ENCODE data around the gene CCL2. TPM values are rescaled to one million over a fixed set of nuclear protein-coding genes. Genes with fewer than 3 reads are reported as not detected.

Gene CCL2
- total RNA-seq, 1 donor from 2014 or later, result 7.0 TPM

DNA sequence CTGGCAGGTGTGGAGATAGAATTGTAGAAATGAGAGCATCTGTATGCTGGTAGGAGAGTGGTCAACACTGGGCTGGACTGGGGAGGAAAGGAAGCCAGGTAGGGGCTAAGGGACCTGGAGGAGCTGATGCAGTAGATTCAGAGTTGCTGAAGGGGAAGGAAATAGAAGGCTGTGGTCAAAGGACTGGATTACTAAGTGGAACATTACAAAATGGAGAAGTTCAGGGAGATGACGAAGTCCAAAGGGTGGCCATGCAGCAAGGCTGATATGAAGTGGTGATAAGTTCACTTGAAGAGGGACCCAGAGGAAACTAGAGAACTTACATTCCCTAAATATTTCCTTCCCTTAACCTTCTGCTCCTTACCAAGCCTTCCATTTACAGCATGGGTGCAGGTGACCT lies 8.6 kb upstream of the CCL2 start:
- H3K4me3 Mint-ChIP-seq, result no peak overlapping the region
- Histone ChIP-seq H3K79me2 (ENCODE audit: low read depth) (no peaks in the 10 kb centered on the region), H3K9me3 (ENCODE audit: low read depth) (no peaks in the 10 kb centered on the region), H3F3A (ENCODE audit: low read depth) (no peaks in the 10 kb centered on the region), H3K36me3 (no peaks in the 10 kb centered on the region), H3K27ac (no peak overlapping the region), H3K4me3 (no peak overlapping the region), H3K9ac (no peak overlapping the region), H3K4me1 (no peaks in the 10 kb centered on the region), H4K20me1 (ENCODE audit: low read depth) (no peaks in the 10 kb centered on the region), H3K27me3 (no peaks in the 10 kb centered on the region), H2AFZ (replicated peaks) (no peak overlapping the region), H3K4me2 (no peak overlapping the region)
- peak overlapping the region; percentile 28 for H3K27ac Mint-ChIP-seq
- no peaks in the 10 kb centered on the region for H3K9me3 Mint-ChIP-seq
- H3K36me3 Mint-ChIP-seq, result no peaks in the 10 kb centered on the region
- no peak for DNase-seq (ENCODE audit: low spot score)
- peaks cover 18% of the 10 kb centered on the region for H3K4me1 Mint-ChIP-seq
- H3K27me3 Mint-ChIP-seq (ENCODE audit: insufficient read depth, low read depth), result peaks cover 4% of the 10 kb centered on the region
- TF ChIP-seq EZH2phosphoT487 (IDR thresholded peaks at IDR 0.05) (no peak), EZH2 (IDR thresholded peaks at IDR 0.05) (no peak)
- TF ChIP-seq, protein P1, sequence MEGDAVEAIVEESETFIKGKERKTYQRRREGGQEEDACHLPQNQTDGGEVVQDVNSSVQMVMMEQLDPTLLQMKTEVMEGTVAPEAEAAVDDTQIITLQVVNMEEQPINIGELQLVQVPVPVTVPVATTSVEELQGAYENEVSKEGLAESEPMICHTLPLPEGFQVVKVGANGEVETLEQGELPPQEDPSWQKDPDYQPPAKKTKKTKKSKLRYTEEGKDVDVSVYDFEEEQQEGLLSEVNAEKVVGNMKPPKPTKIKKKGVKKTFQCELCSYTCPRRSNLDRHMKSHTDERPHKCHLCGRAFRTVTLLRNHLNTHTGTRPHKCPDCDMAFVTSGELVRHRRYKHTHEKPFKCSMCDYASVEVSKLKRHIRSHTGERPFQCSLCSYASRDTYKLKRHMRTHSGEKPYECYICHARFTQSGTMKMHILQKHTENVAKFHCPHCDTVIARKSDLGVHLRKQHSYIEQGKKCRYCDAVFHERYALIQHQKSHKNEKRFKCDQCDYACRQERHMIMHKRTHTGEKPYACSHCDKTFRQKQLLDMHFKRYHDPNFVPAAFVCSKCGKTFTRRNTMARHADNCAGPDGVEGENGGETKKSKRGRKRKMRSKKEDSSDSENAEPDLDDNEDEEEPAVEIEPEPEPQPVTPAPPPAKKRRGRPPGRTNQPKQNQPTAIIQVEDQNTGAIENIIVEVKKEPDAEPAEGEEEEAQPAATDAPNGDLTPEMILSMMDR (IDR thresholded peaks at IDR 0.05), result no peak

DNA sequence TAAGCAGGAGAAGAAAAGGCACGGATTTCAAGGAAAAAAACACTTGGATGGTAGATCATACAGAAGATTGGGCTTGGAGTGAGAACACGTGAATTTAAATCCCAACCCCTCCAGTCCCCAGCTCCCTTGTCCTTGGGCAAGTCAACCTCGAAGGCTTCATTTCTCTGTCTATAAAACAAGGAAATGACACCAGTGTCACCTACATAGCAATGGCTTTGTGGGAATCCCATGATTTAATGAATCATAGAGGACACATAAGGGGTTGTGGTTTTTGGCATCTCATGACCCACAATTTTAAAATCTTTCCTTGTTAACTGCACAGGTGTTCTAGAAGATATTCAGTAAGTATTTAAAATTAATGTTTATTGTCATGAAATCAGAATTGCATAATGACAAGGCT lies 8.2 kb upstream of the CCL2 start:
- TF ChIP-seq EZH2 (IDR thresholded peaks at IDR 0.05), result no peak
- Mint-ChIP-seq H3K9me3 (no peaks in the 10 kb centered on the region), H3K4me3 (no peak overlapping the region), H3K4me1 (peaks cover 18% of the 10 kb centered on the region), H3K27me3 (ENCODE audit: insufficient read depth, low read depth) (peaks cover 4% of the 10 kb centered on the region), H3K36me3 (no peaks in the 10 kb centered on the region), H3K27ac (no peak overlapping the region)
- Histone ChIP-seq H3K27ac (no peak overlapping the region), H2AFZ (replicated peaks) (no peak overlapping the region), H4K20me1 (ENCODE audit: low read depth) (no peaks in the 10 kb centered on the region), H3K36me3 (no peaks in the 10 kb centered on the region), H3K4me1 (no peaks in the 10 kb centered on the region), H3K9me3 (ENCODE audit: low read depth) (no peaks in the 10 kb centered on the region), H3K4me3 (no peak overlapping the region), H3K79me2 (ENCODE audit: low read depth) (no peaks in the 10 kb centered on the region), H3K4me2 (no peak overlapping the region), H3K27me3 (no peaks in the 10 kb centered on the region), H3F3A (ENCODE audit: low read depth) (no peaks in the 10 kb centered on the region), H3K9ac (no peak overlapping the region)
- no peak for DNase-seq (ENCODE audit: low spot score)

DNA sequence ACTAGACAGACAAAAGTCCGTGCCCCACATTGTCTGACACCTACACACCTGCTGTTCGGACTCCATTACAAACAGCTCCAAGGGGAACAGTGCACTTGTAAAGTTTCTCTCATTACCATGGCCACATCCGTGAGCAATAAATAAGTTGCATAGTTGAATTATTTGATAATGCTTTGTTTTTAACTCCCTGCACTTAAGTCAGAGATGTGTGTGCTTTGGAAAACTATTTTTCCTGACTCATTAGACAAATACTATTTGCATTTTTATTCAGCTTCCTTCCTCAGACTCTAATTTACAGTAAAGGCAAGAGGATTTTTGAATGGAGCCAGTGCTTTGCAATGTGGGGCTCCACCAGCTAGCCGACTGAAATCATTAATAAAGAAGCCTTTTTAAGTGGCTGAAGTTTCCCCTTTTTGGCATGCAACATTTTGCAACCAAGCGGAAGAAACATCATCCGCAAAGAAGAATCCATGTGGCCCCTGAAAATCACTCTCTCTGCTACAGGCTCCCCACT lies 6.5 kb upstream of the CCL2 start:
- no peak overlapping the region for H3K27ac Mint-ChIP-seq
- H3K4me2 ChIP-seq, result no peak overlapping the region

DNA sequence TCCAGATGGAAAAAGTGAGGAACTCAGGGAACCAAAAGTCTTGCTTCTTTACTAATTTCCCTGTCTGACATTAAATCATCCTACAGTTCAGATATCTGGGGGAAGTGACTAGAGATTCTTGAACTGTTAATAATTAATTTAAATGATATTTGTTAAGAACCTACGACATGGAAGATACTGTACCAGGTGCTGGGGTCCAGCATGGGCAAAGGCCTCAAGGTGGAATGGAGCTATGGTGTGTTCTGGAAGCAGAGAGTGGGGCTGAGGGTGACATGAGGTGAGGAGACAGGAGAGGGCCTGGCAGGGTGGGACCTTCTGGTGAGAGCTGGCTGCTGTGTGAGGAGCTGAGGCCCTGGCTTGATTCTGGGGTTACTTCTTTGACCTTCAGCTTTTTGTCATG lies 6.0 kb upstream of the CCL2 start:
- no peak for DNase-seq (ENCODE audit: low spot score)
- TF ChIP-seq EZH2phosphoT487 (IDR thresholded peaks at IDR 0.05), result no peak
- H3F3A ChIP-seq (ENCODE audit: low read depth), result no peaks in the 10 kb centered on the region
- H3K27me3 ChIP-seq, result no peaks in the 10 kb centered on the region
- Mint-ChIP-seq H3K27me3 (ENCODE audit: insufficient read depth, low read depth) (peaks cover 4% of the 10 kb centered on the region), H3K36me3 (no peaks in the 10 kb centered on the region), H3K4me1 (peaks cover 24% of the 10 kb centered on the region), H3K27ac (no peak overlapping the region), H3K4me3 (no peak overlapping the region), H3K9me3 (no peaks in the 10 kb centered on the region)
- H2AFZ ChIP-seq (replicated peaks), result no peak overlapping the region
- H3K9me3 ChIP-seq (ENCODE audit: low read depth), result no peaks in the 10 kb centered on the region
- H3K9ac ChIP-seq, result no peak overlapping the region
- H3K4me3 ChIP-seq, result no peak overlapping the region
- no peaks in the 10 kb centered on the region for H3K79me2 ChIP-seq (ENCODE audit: low read depth)
- no peak overlapping the region for H3K27ac ChIP-seq
- no peaks in the 10 kb centered on the region for H4K20me1 ChIP-seq (ENCODE audit: low read depth)
- no peak overlapping the region for H3K4me2 ChIP-seq
- no peaks in the 10 kb centered on the region for H3K36me3 ChIP-seq
- no peaks in the 10 kb centered on the region for H3K4me1 ChIP-seq

More for the DNA sequence above, 6.5 kb upstream of the CCL2 start:
- peaks cover 23% of the 10 kb centered on the region for H3K4me1 Mint-ChIP-seq
- peaks cover 4% of the 10 kb centered on the region for H3K27me3 Mint-ChIP-seq (ENCODE audit: insufficient read depth, low read depth)
- H3K9me3 ChIP-seq (ENCODE audit: low read depth), result no peaks in the 10 kb centered on the region
- no peak overlapping the region for H3K4me3 ChIP-seq
- H3K9ac ChIP-seq, result no peak overlapping the region
- H3K27ac ChIP-seq, result no peak overlapping the region
- no peak overlapping the region for H2AFZ ChIP-seq (replicated peaks)
- H3K36me3 Mint-ChIP-seq, result no peaks in the 10 kb centered on the region
- DNase-seq (ENCODE audit: low spot score), result no peak
- H3K79me2 ChIP-seq (ENCODE audit: low read depth), result no peaks in the 10 kb centered on the region
- H3K4me3 Mint-ChIP-seq, result no peak overlapping the region
- H3F3A ChIP-seq (ENCODE audit: low read depth), result no peaks in the 10 kb centered on the region
- H3K27me3 ChIP-seq, result no peaks in the 10 kb centered on the region
- H3K36me3 ChIP-seq, result no peaks in the 10 kb centered on the region
- no peaks in the 10 kb centered on the region for H4K20me1 ChIP-seq (ENCODE audit: low read depth)
- TF ChIP-seq EZH2phosphoT487 (IDR thresholded peaks at IDR 0.05), result no peak
- no peaks in the 10 kb centered on the region for H3K4me1 ChIP-seq
- H3K9me3 Mint-ChIP-seq, result no peaks in the 10 kb centered on the region

DNA sequence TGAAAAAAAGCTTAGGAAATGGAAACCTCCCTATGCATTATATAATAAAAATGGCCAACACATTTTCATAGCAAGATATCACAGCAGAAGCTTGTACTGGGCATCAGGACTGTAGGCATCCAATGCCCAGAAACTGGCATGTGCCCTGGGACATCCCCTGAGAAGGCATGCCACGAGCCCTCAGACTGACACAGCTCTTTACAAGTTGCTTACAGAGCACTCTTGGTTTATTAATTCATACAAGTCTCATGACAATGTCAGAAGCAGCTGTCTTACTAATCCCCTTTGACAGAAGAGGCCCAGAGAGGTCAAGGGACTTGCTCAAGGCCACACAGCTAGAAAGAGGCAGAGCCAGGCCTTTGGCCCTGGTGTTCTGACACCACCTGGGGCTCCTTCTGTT lies 5.6 kb upstream of the CCL2 start:
- H3K79me2 ChIP-seq (ENCODE audit: low read depth), result no peaks in the 10 kb centered on the region
- no peaks in the 10 kb centered on the region for H3K36me3 ChIP-seq
- no peak for DNase-seq (ENCODE audit: low spot score)
- Mint-ChIP-seq H3K4me3 (no peak overlapping the region), H3K27ac (no peak overlapping the region), H3K4me1 (peaks cover 28% of the 10 kb centered on the region), H3K36me3 (no peaks in the 10 kb centered on the region), H3K27me3 (ENCODE audit: insufficient read depth, low read depth) (peaks cover 4% of the 10 kb centered on the region), H3K9me3 (no peaks in the 10 kb centered on the region)
- no peak overlapping the region for H2AFZ ChIP-seq (replicated peaks)
- TF ChIP-seq EZH2phosphoT487 (IDR thresholded peaks at IDR 0.05) (no peak), EZH2 (IDR thresholded peaks at IDR 0.05) (no peak)
- TF ChIP-seq, protein P1 (IDR thresholded peaks at IDR 0.05), result no peak
- no peak overlapping the region for H3K27ac ChIP-seq
- H3K4me2 ChIP-seq, result no peak overlapping the region
- peaks cover 2% of the 10 kb centered on the region for H3K4me1 ChIP-seq
- no peaks in the 10 kb centered on the region for H4K20me1 ChIP-seq (ENCODE audit: low read depth)
- peaks cover 4% of the 10 kb centered on the region for H3F3A ChIP-seq (ENCODE audit: low read depth)
- H3K4me3 ChIP-seq, result no peak overlapping the region
- H3K9me3 ChIP-seq (ENCODE audit: low read depth), result no peaks in the 10 kb centered on the region
- no peaks in the 10 kb centered on the region for H3K27me3 ChIP-seq
- no peak overlapping the region for H3K9ac ChIP-seq

All from neural progenitor cell (in vitro differentiated cells).